ENCODE measurements around the gene GOLGA6C. TPM values are rescaled to one million over a fixed set of nuclear protein-coding genes. Genes with fewer than 3 reads are reported as not detected.
"Not testable (repeated sequence)": the region's sequence is repeated elsewhere in the genome, so short reads cannot be mapped to it uniquely, and the experiment has no call there.

The GOLGA6C gene
- total and polyA plus RNA-seq, 10 donors, result not detected

GRCh38 chr15:75249726-75250125, 8.4 kb upstream of the GOLGA6C start:
- Histone ChIP-seq H3K27ac (no peak overlapping the region), H3K36me3 (no peaks in the 10 kb centered on the region), H3K4me1 (no peaks in the 10 kb centered on the region), H3K4me3 (no peak overlapping the region), H3K9me3 (no peaks in the 10 kb centered on the region), H3K27me3 (replicated peaks in 1 of 7) (peaks cover 0 to 28% (median 3%) of the 10 kb centered on the region in 7 donors)
- intact Hi-C loops (cut with DNase I; ENCODE audit: low total_unique reads), result no loop called here
- TF ChIP-seq CTCF (IDR thresholded peaks at IDR 0.05 in 8 of 11, conservative IDR thresholded peaks at IDR 0.05 in 3 of 11) (no peak), POLR2AphosphoS5 (IDR thresholded peaks at IDR 0.05) (no peak), POLR2A (IDR thresholded peaks at IDR 0.05) (no peak)
- WGBS, 5 donors, result 73 to 86% (median 78%) methylated on average over 4 of the region's 4 CpGs
- no peak for DNase-seq

GRCh38 chr15:75251343-75251742, 6.8 kb upstream of the GOLGA6C start:
- H3K27ac ChIP-seq; H3K4me1 ChIP-seq; H3K9me3 ChIP-seq; H3K36me3 ChIP-seq; H3K4me3 ChIP-seq; DNase-seq; intact Hi-C loops (cut with DNase I; ENCODE audit: low total_unique reads): not testable (repeated sequence)
- 72 to 81% (median 80%) methylated on average over 4 of the region's 4 CpGs for WGBS, 5 donors
- H3K27me3 ChIP-seq (replicated peaks in 1 of 7), result peaks cover 0 to 28% (median 3%) of the 10 kb centered on the region in 7 donors

GRCh38 chr15:75252285-75252684, 5.8 kb upstream of the GOLGA6C start:
- H3K27ac ChIP-seq; H3K4me3 ChIP-seq; intact Hi-C loops (cut with DNase I; ENCODE audit: low total_unique reads); H3K9me3 ChIP-seq; H3K36me3 ChIP-seq; DNase-seq; H3K4me1 ChIP-seq: not testable (repeated sequence)
- 85 to 93% (median 90%) methylated on average over 4 of the region's 4 CpGs for WGBS, 5 donors
- H3K27me3 ChIP-seq (replicated peaks in 1 of 7), result peaks cover 0 to 28% (median 3%) of the 10 kb centered on the region in 7 donors

DNA sequence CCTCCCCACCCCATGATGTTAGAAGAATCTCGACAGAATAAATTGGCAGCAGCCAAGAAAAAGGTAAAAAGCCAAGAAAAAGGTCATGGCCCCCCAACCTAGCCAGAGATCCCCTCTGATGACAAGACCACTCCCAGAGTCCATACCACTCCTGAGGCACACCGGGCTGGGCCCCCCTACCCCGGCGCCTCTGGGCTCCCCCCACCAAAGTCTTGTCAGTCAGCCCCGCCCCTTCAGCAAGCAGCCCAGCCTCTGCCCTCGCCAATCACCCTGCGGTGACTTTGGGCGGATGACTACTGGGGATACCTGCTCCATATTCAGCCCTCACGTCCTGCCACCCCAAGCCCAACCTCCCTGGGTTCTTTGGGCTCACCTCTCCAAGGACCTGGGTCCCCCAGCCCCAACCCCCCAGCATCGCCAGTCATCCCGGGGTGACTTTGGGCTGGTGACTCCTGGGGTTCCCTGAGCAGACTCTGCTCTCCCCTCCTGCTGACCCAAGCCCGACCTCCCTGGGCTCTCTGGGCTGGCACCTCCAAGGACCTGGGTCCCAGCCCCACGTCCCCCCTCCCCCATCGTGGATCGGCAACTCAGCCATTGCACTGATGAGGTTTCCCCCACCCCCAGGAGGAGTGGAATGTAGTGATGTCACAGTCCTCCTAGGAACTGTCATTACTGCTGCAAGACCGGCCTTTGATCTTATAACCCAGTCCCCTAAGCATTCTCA, 648 bp downstream of the GOLGA6C start:
- H3K9me3 ChIP-seq; H3K27ac ChIP-seq; H3K4me3 ChIP-seq; intact Hi-C loops (cut with DNase I; ENCODE audit: low total_unique reads); H3K36me3 ChIP-seq; H3K4me1 ChIP-seq; H3K27me3 ChIP-seq (replicated peaks in 1 of 7); DNase-seq: not testable (repeated sequence)
- WGBS, 5 donors, result 77 to 95% (median 85%) methylated on average over 7 to 11 of the region's 16 CpGs

DNA sequence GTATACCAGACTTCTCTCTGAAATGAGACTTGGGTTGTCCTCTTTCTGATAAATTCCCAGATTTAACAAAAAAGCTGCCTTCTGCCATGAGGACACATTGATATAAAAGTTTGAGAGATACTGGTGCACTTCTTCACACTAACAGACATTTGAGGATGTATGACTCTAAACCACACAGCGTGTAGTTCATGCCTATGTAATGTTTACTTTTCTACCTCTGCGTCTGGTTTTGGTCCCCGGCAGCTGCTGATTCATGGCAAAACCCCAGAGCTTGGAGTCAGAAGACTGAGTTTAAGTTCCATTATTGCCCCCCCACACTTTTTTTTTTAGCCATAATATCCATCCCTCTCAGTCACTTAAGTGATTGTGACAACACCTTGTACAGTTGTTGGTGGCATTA, 1.7 kb downstream of the GOLGA6C start:
- H3K27me3 ChIP-seq (replicated peaks in 1 of 7); H3K4me1 ChIP-seq; DNase-seq; H3K4me3 ChIP-seq; H3K27ac ChIP-seq; H3K36me3 ChIP-seq; H3K9me3 ChIP-seq; intact Hi-C loops (cut with DNase I; ENCODE audit: low total_unique reads): not testable (repeated sequence)
- WGBS, 5 donors, result no CpG with 5 or more reads among the region's 3 CpGs

DNA sequence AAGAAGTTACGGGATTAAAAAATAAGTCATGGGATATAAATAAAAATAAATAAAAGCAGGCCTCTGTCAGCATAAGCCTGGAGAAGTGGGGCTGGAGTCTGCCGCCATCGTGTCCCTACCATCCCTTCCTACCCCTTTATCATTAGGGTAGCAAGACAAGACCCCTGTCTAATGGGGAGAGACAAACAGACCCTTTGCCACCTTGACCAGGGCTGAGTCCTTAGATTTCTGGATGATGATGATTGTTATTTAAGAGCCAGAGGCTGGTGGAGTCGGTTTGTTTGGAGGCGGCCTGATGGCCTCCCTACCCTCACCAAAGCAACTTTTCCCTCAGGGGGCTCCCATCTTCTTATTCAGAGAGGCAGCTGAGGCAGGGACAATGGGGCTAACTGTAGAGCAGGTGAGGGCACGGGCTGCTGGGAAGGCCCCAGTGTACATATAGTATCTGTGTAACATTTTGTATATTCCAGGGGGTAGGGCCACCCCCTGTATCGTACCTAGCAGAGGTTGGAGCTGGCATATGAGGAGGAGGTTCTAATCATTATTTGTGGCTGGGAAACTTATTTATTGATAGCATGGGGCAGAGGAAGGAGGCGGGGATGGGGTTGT, 15.7 kb downstream of the GOLGA6C start:
- H3K36me3 ChIP-seq; H3K27ac ChIP-seq; intact Hi-C loops (cut with DNase I; ENCODE audit: low total_unique reads); DNase-seq; H3K4me1 ChIP-seq; H3K9me3 ChIP-seq; H3K4me3 ChIP-seq; H3K27me3 ChIP-seq (replicated peaks in 1 of 7): not testable (repeated sequence)
- WGBS, 5 donors, result 57 to 96% (median 91%) methylated on average over 1 to 3 of the region's 8 CpGs

All from spleen (tissue), 11 donors.